GM19395 (cell line): ENCODE measurements around the gene CD300H.

Experiments
- ATAC-seq: cut with Tn5 transposase; IDR thresholded peaks from one replicate; pipeline ENCODE4 v1.9.1; 2021; ENCODE audit warnings: mild to moderate bottlenecking, moderate library complexity; ENCODE audit not compliant: unreplicated experiment

CD300H gene

DNA sequence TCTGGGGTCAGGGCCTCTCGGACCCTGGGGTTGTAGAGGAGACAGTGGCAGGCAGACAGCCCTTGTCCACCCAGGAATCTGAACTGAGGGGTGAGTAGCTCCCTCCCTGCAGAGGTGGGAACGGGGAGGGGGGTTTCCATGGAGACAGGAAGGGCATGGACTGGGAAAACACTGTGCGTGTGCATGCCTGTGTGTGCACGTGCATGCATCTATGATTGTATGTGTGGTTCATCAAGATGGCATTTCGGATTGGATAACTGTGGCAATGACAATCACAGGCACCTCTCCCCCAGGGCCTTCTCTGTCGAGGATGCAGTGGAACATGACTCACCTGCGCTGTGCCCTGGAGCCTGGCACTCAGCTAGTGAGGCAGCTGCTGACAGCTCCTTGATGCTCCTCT lies 15.3 kb downstream of the CD300H start:
- ATAC-seq: no peak

DNA sequence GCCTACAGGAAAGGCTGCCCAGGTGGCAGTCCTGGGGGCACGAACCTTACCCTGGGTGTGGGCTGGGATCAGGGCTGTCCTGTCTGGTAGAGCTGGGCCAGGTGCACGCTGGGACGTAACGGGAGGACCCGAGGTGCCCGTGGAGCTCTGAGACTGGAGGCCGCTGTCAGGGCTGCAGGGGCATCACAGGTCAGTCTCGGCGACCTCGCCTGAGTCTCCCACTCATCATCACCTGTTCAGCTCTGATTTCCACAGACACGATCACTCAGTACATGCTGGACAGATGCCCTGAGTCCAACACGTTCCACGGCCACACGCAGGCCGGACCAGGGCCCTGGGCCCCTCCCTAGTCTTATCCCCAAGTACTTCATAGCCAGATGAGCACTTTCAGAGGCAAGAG lies 16.7 kb downstream of the CD300H start:
- ATAC-seq: no peak

DNA sequence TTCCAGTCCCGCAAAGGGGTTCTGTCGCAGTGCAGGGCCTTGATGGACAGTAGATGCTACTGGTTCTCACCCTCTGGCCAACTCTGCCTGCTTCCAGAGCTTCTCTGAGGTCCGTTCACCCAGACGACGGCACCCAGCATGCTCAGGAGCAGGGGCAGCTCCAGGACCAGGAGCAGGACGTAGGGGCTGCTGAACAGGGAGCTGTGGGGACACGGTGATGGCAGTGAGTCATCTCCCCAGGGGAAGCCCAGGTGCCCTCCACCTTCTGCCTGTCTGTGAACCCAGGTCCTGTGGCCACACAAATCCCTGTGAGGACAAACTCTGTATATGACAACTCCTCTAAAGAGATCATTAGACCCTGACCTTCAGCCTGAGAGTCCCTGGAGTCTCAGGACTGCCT lies 18.0 kb downstream of the CD300H start:
- ATAC-seq: no peak

DNA sequence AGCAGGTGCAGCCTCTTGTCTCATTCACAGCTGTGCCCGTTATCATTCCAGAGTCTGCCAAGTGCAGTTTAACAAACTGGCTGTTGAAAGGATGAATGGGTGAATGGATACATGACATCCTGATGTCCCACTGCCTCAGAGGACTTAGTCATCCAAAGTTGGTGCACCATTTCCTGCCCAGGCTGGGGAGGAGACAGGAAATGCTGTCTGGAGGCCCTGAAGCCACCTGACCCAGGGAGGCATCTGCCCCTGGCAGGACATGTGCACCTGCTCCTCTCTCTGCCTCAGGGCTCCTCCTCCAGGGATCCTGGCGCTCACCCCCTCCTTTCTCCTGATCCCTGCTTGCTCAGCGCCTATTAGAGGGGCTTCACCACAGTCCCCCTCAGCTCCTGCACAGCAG lies 19.6 kb downstream of the CD300H start:
- no peak for ATAC-seq

DNA sequence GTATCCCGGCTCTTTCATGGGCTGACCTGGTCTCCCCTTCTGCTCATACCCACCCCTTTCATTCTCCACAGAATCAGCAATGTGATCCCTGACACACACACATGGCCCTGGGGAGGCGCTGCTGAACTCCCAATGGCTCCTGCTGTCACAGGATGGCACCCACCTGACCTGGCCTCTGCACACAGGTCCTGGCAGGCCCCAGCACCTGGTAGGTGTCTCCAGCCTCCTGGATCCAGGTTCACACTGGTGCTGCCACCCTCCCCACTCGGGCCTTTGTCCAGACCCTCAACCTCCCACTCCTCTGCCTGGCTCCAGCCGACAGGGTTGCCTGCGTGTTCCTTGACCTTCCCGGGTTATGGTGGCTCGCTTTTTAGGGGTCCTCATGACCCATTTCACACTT lies 20.0 kb downstream of the CD300H start:
- ATAC-seq: no peak

DNA sequence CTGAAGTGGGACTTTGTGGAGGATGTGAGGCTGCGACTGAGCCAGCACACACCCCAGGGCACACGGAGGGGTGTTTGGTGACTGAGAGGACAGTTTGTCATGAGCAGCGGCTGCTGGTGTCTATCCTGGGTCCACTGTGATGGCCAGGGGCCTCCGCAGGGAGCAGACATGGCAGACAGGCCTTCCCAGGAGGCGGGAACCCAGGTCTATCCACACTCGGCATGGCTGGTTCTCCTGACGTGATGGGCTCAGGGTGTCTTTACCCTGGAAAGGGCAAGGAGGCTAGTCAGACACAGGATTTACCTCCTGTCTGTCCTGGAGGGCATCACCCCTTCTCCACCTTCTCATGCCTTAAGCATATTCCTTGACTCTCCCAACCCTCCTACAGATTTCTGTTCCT lies 20.7 kb downstream of the CD300H start:
- ATAC-seq: no peak

DNA sequence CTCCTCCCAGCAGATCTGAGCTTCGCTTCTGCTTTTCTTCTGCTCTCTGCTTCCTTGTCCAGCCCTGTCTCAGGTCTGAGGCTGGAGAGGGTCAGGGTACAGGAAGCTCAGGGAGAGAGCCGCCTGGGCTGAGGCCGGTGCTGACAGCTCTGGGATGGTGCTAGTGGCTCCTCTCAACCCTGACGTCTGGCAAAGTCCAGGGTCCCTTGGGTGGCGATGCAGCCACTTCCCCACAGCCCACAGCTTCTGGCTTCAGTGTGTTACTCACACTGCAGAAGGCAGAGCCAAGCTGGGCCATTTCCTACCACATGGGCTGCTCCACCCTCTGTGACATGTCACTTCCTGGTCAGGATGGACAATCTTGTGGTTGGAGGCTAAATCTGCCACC lies 21.5 kb downstream of the CD300H start, which contains the start of gene CD300C:
CD300C (minus strand) TSS at position 273 of the 388 bp plus-strand sequence. CDS start 333 bp downstream, outside the sequence.
- ATAC-seq: no peak

DNA sequence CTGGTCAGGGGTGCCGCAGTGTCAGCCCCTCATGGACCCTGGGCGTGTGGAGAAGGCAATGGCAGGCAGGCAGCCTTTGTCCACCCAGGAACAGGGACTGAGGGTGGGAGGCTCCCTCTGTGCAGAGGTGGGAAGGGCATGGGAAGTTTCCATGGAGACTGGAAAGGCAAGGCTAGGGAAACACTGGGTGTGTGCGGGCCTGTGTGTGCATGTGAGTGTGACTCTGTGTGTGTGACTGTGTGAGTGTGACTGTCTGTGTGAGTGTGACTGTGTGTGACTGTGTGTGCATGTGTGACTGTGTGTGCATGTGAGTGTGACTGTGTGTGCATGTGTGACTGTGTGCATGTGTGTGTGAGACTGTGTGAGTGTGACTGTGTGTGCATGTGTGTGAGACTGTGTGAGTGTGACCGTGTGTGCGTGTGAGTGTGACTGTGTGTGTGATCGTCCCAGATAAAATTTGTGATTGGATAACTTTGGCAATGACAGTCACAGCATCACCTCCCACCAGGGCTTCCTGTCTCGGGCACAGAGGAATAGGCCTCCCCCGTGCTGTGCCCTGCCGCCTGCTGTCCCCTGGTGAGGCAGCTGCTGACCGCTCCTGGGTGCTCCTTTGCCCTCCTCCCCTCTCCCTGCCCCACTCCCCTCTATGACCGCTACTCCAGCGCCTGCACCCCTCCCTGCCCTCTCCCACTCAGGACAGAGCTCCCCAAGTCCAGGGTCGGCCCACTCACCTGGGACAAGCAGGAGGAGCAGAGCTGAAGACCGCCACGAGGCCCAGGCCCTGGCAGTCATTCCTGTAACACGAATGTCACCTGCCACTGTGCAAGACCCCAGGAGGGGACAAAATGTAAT lies 22.1 kb downstream of the CD300H start:
- no peak for ATAC-seq

DNA sequence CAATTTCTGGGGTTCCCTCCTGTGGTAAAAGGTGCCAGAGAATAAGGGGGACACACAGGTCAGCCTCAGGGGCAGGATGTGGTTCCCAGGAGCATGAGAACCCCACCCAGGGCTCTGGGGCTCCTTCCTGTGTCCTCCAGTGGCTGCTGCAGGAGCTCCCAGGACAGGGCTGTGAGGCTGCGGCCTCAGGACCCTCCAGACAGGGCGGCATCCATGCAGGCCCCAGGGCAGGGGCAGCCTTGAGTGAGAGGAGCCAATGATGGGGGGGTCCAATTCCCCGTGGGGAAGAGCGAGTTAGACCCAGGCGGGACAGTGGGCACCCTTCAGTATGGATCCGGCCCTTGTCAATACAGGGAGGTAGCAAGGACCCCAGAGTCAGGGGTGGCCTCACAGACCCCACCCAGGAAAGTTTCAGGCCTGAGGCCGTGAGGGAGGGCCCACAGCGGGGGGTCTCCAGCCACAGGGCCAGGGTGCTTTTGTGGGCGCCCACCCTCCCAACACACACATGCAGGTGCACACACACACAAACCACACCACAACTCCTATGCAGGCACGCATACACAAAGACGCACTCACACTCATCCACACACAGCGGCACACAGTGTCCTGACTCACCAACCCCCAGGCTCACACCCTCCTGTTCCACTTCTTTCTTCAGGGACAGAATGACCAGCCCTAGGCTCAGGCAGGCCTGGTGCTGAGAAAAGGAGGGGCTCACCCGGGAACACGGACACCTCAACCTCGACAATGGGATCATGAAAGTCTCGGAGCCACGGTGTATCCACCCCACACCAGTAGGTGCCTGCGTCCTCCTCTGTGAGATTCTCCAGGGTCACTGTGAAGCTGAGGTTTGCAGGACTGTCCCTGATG lies 23.2 kb downstream of the CD300H start:
- ATAC-seq: no peak

DNA sequence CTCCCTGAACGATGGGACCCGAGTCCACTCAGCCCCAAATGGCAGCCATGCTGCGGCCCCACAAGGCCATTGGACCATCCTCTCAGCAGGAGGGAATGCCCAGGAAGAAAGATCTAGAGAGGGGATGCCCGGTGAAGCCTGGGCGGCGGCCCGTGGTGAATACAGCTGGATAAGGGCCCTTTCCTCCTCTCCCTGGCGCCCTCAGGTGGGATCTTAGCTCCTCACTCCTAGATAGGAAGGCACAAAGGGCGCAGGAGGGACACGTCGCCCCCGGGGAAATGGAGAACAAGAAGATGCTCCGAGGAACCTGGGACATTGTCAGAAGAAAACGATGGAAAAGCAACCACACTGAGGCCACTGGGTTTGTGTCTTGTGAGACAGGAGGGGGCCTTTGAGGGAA lies 23.9 kb downstream of the CD300H start:
- ATAC-seq: no peak

DNA sequence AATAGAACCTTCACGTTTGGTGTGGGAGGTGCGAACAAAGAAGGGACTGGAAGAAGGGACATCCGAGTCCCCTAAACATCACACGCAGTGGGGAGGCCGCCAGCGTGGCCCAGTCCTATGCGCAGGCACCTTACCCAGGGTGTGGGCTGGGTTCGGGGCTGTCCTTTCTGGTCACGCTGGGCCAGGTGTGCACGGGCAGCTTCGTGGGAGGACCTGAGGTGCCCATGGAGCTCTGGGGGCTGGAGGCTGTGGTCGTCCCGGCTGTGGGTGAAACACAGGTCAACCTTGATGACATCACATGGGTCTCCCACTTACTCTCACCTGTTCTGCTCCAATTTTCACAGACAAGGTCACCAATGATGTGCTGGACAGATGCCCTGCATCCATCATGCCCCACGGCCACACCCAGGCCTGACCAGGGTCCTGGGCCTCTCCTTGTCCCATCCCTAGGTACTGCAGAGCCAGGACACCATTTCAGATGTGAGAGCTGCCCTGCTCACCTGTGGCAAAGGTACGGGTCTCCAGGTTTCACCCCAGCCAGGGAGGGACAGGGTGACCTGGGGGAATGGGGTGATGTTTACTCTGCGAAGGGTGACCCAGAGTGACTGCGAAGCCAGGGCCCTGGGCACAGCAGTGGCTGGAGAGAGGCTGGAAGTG lies 24.5 kb downstream of the CD300H start:
- no peak for ATAC-seq

DNA sequence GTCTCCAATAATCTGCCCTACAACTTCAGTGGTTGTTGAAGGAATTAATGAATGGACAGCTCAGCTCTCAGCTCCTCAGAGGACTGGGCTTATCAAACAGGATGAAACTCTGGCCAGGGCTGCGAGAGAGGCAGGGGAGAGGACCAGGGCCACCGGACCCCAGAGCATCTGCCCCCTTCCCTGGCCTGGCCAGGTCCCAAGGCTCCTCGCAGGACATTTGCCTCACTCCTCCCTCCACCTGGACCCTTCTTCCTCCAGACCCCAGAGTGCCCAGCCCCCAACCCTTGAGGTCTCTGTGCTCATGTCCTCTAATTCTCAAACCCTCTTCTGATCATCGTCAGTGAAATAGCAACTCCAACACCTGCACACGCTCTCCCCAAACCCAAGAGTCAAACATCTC lies 25.1 kb downstream of the CD300H start:
- no peak for ATAC-seq

DNA sequence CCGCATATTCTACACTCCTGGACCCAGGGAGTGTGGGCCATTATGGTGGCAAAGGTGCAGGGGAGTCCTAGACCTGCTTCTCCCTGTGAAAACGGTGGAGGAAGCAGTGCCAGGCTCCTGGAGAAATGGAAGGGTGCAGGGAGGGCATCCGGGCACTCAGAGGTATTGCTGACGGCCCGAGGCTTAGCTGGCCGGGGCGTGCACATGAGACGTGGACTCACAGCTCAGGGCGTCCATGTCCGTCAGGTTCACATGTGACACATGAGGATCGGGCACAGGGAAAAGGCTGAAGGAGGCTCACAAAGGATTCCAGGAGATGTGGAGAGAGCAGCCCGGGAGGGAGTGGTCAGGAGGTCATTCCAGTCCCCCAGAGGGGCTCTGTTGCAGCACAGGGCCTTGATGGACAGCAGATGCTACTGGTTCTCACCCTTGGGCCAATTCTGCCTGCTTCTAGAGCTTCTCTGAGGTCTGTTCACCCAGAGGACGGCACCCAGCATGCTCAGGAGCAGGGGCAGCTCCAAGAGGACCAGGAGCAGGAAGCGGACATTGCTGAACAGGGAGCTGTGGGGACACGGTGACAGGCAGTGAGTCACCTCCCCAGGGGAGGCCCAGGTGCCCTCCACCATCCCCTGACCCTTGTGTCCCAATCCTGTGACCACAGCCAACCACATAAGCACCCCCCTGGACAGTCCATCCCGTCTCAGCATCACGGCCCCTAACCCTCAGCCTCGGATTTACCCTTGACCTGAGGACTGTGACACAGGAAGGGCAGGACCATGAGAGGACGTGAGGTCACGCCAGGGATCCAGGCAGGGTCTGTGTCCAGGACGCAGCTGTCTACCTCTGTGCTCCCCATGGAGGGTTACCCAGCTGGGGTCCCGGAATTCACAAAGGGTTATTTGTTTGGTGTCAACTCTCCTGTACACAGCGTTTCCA lies 25.9 kb downstream of the CD300H start:
- ATAC-seq: no peak

DNA sequence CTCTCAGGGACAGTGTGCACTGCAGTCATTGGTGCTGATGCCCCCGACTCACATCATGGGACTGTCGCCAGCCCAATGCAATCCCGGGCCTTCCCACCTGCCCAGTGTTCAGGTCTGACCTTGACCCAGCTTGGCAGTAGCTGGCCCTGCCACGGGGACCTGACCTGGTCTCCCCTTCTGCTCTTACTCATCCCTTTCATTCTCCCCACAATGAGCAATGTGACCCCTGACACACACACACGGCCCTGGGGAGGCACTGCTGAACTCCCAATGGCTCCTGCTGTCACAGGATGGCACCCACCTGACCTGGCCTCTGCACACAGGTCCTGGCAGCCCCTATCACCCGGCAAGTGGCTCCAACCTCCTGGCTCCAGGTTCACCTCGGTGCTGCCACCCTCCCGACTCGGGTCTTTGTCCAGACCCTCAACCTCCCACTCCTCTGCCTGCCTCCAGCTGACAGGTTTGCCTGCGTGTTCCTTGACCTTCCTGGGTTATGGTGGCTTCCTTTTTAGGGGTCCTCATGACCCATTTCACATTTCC lies 28.0 kb downstream of the CD300H start:
- no peak for ATAC-seq

DNA sequence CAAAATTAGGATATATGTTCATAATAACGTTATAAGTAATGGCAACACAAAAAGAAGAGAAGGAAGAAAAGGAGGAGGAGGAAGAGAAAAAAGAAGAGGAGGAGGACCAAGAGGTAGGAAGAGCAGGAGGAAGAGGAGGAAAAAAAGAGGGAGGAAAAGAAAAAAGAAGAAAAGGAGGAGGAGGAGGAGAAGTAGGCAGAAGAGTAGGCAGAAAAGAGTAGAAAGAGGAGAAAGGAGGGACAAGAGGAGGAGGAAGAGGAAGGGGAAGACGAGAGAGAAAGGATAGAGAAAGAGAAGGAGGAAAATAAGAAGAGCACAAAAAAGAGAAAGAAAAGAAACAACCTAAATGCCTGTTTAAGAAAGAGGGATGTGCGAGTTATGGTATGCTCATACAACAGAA lies 30.4 kb downstream of the CD300H start:
- no peak for ATAC-seq

DNA sequence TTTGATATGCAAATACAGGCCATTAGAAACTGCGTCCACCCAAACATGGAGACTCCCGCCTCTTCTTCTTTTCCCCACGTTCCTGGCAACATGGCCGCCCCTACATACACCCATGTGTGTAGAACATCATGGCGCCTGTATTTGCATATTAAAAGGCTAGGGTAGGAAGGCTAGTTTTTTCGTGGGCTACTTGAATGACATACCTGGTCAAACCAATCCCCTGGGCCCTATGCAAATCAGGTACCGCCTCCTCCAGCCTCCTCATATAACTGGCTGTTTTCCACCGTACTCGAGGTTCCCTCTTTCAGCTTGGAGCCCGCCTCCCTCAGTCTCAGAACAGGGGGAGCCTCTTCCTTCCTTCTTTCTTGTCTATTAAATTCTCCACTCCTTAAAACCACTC lies 35.2 kb downstream of the CD300H start:
- no peak for ATAC-seq

DNA sequence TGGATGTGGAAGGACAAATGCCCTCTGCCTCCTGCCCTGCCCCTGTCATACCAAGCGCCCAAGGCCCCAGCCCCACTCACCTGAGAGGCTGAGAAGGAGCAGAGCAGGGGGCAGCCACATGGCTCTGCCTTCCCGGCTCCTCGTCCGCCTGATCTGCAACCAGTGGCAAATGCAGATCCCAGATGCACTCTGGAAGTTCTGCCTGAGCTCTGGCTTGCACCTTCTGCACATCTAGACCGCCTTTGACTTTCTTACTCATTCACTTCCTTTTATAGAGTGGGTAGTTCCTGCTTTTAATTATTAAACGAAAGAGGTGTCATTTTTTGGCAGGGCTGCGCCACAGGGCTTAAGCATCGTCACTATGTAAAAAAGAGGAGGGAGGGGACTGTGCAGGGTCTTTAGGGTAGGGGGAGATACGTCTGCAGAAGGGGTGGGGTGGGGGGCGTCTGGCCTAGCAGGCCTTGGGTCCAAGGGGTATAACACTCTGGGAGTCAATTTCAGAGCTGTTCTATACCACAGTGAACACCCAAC lies 36.0 kb downstream of the CD300H start, which contains the start of gene CD300LB:
CD300LB (minus strand) TSS at position 245 of the 531 bp plus-strand sequence; CDS start at position 120, 125 bp downstream.
- ATAC-seq: no peak

DNA sequence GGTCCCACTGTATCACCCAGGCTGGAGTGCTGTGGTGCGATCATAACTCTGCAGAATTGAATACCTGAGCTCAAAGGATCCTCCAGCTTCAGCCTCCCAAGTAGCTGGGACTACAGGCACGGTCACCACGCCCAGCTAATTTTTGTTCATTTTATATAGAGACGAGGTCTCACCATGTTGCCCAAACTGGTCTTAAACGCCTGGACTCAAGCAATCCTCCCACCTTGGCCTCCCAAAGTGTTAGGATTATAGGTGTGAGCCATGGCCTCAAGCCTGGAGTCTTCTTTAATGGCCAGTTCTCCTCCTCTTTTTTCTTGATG lies 36.5 kb downstream of the CD300H start:
- ATAC-seq: no peak

DNA sequence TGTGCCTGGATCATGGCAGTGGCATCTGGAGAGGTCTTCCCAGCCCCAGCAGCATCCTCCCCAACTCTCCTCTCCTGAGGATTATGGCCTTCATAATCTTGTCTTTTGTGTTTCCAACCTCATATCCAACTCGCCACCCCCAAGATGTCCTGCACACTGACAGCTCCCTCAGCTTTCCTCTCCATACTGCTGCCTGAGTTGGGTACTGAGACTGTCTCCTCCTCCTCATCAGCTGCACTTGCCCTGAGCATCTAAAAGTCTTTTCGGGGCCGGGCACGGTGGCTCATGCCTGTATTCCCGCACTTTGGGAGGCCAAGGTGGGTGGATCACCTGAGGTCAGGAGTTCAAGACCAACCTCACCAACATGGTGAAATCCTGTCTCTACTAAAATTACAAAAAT lies 38.1 kb downstream of the CD300H start:
- no peak for ATAC-seq
